Bone marrow (tissue), 2 donors: ENCODE data around the gene ARFGEF2.
"Not testable (repeated sequence)": the region's sequence is repeated elsewhere in the genome, so short reads cannot be mapped to it uniquely, and the experiment has no call there.

ENCODE experiments used
- DNase-seq, 2 donors: peaks; one replicate each; lab custom pipeline; 2025; lab: John Stamatoyannopoulos, UW

The ARFGEF2 gene

GRCh38 chr20:49078310-49078709 lies 156.8 kb downstream of the ARFGEF2 start:
- DNase-seq: no peak

DNA sequence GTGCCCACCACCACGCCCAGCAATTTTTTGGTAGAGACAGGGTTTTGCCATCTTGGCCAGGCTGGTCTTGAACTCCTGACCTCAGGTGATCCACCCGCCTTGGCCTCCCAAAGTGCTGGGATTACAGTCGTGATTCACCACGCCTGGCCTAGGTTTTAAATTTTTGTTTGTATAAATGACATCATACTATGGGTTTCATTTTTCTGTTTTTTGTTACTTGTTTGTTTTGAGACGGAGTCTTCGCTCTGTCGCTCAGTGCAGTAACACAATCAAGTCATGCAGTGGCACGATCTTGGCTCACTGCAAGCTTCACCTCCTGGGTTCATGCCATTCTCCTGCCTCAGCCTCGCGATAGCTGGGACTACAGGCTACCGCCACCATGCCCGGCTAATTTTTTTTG lies 160.8 kb downstream of the ARFGEF2 start:
- not testable (repeated sequence) for DNase-seq
